GM21528 (cell line): ENCODE measurements around the gene SPESP1.

ENCODE experiments used
- ATAC-seq: cut with Tn5 transposase; IDR thresholded peaks from one replicate; pipeline ENCODE4 v1.9.1; 2021; ENCODE audit warnings: mild to moderate bottlenecking, moderate library complexity; ENCODE audit not compliant: unreplicated experiment, low FRiP score

Gene SPESP1

GRCh38 chr15:68930268-68931022, at the start of gene SPESP1:
Gene SPESP1, plus strand, starts transcription at chr15:68930525. Its CDS starts 129 bp downstream, at chr15:68930654.
- no peak for ATAC-seq

DNA sequence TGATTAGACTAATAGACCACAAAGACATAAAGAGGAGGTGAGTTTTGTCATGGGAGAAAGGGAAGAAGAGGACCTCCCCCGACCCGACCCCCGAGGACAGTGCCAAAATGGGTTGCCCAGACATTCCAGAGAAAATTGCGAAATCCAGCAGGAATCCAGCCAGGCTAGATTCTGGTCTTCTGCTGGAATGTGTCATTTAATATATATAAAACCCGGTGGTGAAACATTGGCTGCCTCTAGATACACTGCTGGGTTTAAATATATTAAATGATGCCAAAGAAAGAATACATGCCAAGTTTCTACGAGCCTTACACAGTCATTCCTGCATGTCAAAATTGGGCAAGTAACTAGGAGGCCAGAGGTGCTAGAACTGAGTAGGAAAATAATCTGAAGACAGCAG, 45.3 kb upstream of the SPESP1 start:
- no peak for ATAC-seq

- ATAC-seq, result no peak
Measured at GRCh38 chr15:68887120-68887519, 43.2 kb upstream of the SPESP1 start.

DNA sequence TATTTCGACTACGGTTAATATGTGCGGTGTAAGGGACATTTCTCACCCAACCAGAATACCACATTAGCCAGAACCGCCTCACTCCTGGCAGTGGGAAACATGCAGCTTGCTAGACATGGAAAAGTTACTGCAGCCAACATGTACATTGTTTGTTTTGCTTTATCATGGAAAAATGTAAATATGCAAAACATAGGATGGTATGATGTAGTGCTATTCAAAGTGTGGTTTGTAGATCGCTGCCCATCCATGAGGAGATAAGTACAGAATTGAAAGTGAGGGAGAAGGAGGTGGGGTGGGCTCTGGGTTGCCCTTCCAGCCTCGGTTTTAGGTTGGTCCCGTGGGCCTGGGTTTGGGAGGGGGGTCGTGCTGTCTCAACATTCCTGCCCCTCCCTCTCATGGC, 42.5 kb upstream of the SPESP1 start:
- ATAC-seq, result no peak

- no peak for ATAC-seq
Measured at GRCh38 chr15:68888419-68888818, 41.9 kb upstream of the SPESP1 start.

- no peak for ATAC-seq
Measured at GRCh38 chr15:68894208-68894607, 36.1 kb upstream of the SPESP1 start.

- no peak for ATAC-seq
Measured at GRCh38 chr15:68896178-68896577, 34.1 kb upstream of the SPESP1 start.

- ATAC-seq, result no peak
Measured at GRCh38 chr15:68897016-68897415, 33.3 kb upstream of the SPESP1 start.

DNA sequence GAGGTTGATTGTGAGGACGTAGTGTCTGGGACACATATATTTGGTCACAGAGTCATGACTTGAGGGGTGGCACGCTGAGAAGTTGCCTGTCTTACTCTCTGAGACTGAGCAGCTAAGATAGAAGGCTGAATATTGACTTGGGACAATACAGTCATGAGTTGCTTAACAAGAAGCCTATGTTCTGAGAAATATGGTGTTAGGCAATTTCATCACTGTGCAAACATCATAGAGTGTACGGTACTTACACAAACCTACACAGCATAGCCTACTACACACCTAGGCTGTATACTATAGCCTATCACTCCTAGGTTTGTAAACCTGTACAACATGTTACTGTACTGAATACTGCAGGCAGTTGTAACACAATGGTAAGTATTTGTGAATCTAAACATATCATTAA, 30.3 kb upstream of the SPESP1 start:
- ATAC-seq, result no peak

- no peak for ATAC-seq
Measured at GRCh38 chr15:68907396-68907923, 22.9 kb upstream of the SPESP1 start.

DNA sequence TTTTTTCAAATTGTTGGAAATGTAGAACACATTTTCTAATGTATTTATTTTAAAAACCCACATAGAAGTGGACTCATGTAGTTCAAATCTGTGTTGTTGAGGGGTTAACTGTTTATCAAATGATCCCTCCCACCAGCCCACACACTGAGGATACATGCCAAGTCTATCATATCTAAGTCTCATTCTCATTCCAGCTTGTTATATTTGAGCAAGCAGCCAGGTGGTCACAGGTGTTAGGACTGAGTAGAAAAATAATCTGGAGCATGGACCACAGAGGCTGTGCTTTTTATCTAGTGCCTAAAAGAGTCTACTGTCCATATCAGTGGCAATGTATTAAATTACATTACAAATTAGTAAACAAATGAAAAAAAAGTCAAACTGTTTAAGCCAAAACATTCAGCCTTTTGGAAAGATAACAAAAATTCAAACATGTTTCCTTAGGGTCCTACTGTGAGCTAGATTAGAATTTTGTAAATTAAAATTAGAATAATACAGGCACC, 20.7 kb upstream of the SPESP1 start:
- no peak for ATAC-seq

DNA sequence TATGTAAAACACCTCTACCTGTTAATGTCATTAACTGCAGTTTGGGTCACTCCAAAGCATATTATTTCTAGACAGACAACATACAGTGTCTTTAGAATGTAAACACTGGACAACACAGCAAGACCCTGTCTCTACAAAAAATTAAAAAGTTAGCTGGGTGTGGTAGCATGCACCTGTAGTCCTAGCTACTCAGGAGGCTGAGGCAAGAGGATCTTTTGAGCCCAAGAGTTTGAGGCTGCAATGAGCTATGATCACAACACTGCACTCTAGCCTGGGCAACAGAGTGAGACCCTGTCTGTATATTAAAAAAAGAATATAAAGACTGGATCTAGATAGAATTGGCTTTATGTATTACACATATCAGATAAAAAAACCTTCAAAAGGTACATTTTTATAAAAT, 20.0 kb upstream of the SPESP1 start:
- no peak for ATAC-seq

DNA sequence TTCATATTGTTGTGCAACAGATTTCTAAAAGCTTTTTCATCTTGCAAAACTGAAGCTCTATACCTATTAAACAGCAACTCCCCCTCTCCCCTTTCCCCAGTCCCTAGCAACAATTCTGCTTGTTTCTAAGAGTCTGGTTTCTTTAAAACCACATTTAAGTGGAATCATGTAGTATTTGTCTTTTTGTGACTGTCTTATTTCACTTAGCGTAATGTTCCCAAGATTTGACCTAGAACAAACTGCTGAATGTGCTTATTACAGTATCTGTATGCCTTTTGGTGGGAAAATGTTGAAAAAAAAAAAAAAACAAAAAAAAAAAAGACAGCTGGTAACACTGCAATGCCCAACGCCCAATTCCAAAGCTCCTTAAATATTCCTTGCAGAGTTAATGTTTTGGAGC, 19.5 kb upstream of the SPESP1 start:
- no peak for ATAC-seq

DNA sequence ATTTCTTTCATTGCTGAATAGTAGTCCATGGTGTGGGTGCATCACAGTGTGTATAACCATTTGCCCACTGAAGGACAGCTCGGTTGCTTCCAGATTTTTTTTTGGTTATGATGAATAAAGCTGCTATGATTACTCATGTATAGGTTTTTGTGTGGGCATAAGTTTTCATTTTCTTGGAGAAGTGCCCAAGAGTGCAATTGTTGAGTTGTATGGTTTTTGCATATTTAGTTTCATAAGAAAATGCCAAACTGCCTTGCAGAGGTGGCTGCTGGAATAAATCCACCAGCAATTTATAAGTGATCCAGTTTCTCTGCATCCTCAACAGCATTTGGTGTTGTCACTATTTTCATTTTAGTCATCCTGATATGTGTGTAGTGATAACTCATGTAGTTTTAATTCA, 8.4 kb upstream of the SPESP1 start:
- no peak for ATAC-seq

DNA sequence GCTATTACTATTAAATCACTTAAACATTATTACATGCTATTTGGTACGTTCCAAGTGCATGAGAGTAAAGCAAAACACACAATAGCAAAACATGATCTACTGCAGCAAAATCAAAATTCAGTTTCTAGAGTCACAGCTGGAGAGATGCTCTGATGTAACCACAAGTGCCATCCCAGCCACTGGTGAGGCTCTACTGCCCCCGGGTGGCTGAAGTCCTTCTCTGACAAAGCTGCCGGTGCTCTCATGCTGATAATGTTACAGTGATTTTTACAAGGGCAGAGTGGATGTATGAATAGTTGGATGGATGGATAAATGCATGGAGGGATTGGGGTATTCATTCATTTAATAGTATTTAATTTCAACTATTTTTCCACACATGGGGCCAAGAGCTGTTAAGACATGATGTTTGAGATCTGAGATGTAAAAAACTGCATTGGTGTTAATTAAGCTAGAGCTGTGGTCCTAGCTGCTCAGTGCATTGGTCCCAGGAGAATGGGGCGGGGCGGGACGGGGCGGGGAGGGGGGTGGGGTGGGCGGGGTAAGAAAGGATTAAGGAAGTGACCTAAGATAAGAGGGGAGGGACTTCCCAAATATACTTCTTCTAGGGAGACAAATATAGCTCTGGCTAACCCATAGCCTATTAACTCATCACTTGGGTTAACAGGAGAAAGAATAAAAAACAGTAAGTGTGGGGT, 5.3 kb upstream of the SPESP1 start:
- ATAC-seq, result no peak

DNA sequence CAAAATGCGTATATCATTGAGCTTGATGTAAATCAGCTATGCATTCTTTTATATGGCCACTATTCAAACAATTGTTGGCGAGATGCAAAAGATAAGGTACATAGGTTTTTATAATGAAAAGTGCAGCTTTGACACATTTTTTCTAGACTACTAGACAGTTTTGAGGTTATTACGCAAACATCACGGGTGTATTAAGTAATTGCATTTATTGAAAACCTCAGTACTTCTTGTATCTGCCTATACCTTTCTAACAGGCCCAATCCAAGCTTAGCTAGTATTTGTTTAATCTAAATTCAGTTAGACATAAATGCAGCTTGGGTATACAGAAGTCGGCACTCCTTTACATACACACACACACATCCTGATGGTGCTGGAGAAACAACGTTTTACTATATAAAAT, 2.7 kb downstream of the SPESP1 start:
- ATAC-seq, result no peak

DNA sequence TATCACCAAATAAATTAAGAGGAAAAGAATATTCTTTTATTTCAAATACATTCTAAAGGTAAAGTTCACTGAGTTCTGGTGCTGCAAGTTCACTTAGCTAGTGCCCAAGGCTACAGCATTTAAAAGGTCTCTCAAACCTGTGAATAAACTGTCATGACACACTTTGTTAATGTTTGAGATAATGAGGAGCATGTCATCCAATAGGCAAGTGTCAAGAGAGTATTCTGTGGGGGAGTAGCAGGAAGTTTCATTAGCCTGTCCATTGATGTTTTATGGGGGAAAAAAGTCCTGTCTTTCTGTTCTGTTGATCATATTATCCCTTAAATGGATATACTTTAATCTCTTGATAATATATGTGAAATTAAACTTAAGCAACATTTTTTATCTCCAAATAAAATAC, 4.0 kb downstream of the SPESP1 start:
- ATAC-seq, result no peak

DNA sequence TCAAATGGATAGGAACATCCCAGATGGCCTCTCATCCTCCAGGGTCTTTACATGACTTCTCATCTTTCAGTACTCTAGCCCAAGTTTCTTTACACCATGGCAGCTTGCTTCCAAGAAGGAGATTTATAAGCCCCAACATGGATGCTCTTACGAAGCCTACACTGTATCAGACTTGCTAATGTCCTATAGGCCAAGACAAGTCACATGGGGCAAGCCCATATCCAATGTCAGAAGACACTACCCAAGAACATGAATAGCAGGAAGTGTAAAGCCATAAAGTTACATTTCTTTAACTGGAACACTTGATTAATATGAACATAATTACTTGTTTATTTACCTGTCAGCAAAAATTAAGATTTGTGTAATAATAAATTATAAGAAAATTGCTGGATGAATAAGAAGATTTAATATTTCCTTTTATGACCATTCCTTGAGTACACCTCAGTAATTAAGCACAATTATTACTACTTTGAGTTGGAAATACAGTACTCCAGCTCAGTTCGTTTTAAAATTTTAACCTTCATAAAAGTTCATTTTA, 5.1 kb downstream of the SPESP1 start:
- no peak for ATAC-seq

DNA sequence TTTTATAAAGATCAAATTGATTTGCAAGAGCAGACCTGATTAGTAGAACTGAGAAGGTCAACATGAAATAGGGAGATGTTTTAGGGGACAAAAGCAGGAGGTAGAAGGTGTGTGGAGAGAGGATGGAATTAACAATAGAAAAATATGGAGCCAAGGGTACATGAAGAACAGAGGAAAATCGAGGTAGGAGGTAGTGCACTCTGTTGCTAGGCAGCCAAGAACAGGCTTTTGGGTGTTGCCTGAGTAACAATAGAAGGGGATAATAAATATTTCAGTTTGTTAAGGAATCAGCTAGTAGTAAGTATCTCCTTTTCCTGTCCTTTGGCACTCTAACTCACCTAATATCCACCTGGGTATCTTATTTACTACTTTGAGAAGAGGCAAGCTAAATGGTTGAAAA, 9.2 kb downstream of the SPESP1 start:
- no peak for ATAC-seq

GRCh38 chr15:68951813-68952212, 21.5 kb downstream of the SPESP1 start:
- no peak for ATAC-seq

GRCh38 chr15:68957696-68958095, 27.4 kb downstream of the SPESP1 start:
- ATAC-seq, result no peak
